Measurements from ENCODE around the gene SLIT2. TPM values are rescaled to one million over a fixed set of nuclear protein-coding genes. Genes with fewer than 3 reads are reported as not detected.

Gene SLIT2
- total RNA-seq, 1 experiment from 2014 or later = 3.8 TPM

DNA sequence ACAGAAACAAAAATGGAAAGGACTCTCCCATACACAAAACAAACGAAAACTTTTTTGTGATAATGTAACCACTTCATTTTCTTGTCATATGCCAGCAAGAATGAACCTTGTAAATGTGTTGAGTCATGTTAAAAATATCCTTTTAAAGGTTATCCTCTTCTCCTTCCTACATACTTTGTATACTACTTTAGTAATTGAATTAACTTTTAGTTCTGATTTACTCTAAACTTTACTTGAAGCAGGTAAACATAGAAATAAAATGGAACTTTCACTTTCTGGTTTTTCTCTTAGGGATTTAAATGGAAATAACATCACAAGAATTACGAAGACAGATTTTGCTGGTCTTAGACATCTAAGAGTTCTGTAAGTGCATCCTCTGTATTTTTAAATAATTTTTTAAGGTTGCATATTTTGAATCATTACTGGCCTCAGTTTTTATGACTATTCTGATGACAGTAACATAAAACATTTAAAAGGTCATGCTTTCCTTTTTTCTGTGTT is 4.7 kb downstream of the SLIT2 start:
- ChIA-PET POLR2A (no interaction called here), CTCF (no interaction called here), RAD21 (ENCODE audit: low non-redundant PET in 1 of 2, low total read pairs in 2 of 2, uncharacterized antibody in 2 of 2, unreplicated experiment in 2 of 2) (no interaction called here)
- Histone ChIP-seq H3K27me3 (ENCODE audit: insufficient read depth, low read length) (no peaks in the 10 kb centered on the region), H4K20me1 (ENCODE audit: insufficient read depth) (no peaks in the 10 kb centered on the region), H3K36me3 (ENCODE audit: control insufficient read depth in 1 of 2, insufficient read depth in 2 of 2, low read length in 2 of 2) (no peaks in the 10 kb centered on the region), H3K4me3 (replicated peaks in 1 of 2; ENCODE audit: low read depth in 1 of 2, low read length in 2 of 2) (no peak overlapping the region), H3K27ac (ENCODE audit: low read depth, low read length) (no peak overlapping the region), H3K9ac (ENCODE audit: low read length) (no peak overlapping the region), H3K9me3 (ENCODE audit: control insufficient read depth in 1 of 2, insufficient read depth in 1 of 2, low read depth in 1 of 2, low read length in 2 of 2) (no peaks in the 10 kb centered on the region), H3K4me2 (ENCODE audit: low read length) (no peak overlapping the region), H3K79me2 (ENCODE audit: insufficient read depth, low read length) (no peaks in the 10 kb centered on the region), H3K4me1 (ENCODE audit: control insufficient read depth in 1 of 2, insufficient read depth in 2 of 2, low read length in 2 of 2) (peaks cover 0 to 7% of the 10 kb centered on the region in 2 experiments; a peak in 1 of 4 replicates), H3K9me2 (ENCODE audit: insufficient read depth) (no peaks in the 10 kb centered on the region), H2AFZ (ENCODE audit: low read depth, low read length, poor library complexity, severe bottlenecking) (no peak overlapping the region)
- DNase-seq (ENCODE audit: low read depth, low spot score) = no peak
- TF ChIP-seq SIN3A (IDR thresholded peaks at IDR 0.05; ENCODE audit: low read depth) (no peak), TCF7L2 (IDR thresholded peaks at IDR 0.05; ENCODE audit: borderline replicate concordance, extremely low read depth, insufficient read depth, insufficient read length) (no peak), POLR2A (IDR thresholded peaks at IDR 0.05; ENCODE audit: borderline replicate concordance, extremely low read depth, insufficient read depth, insufficient read length) (no peak)
- ATAC-seq = no peak
- no TSS peak for BruUV-seq (replicated peaks)
- intact Hi-C loops (cut with micrococcal nuclease) = no loop called here

DNA sequence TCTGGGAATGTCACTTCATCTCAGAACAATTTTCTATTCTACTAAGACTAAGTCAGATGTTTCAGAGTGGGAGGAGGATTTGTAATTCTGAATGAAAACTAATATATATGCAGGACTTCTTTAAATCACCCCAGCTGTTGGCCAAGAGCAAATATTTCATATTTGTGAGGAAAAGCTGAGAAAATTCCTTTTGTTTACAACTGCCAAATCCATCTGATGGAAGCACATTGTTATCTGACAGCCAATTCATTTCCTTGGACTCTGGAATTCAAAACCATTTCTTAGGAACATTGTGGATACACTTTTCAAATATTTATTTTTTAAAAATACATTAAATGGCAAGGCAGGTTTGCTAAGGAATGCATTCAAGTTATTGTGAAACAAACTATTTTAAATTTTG is 8.0 kb downstream of the SLIT2 start:
- Histone ChIP-seq H3K27ac (ENCODE audit: low read depth, low read length) (no peak overlapping the region), H3K4me1 (ENCODE audit: control insufficient read depth in 1 of 2, insufficient read depth in 2 of 2, low read length in 2 of 2) (no peaks in the 10 kb centered on the region), H2AFZ (ENCODE audit: low read depth, low read length, poor library complexity, severe bottlenecking) (no peak overlapping the region), H3K79me2 (ENCODE audit: insufficient read depth, low read length) (no peaks in the 10 kb centered on the region), H3K4me3 (replicated peaks in 1 of 2; ENCODE audit: low read depth in 1 of 2, low read length in 2 of 2) (no peak overlapping the region), H3K9me2 (ENCODE audit: insufficient read depth) (no peaks in the 10 kb centered on the region), H3K9ac (ENCODE audit: low read length) (no peak overlapping the region), H3K36me3 (ENCODE audit: control insufficient read depth in 1 of 2, insufficient read depth in 2 of 2, low read length in 2 of 2) (no peaks in the 10 kb centered on the region), H3K27me3 (ENCODE audit: insufficient read depth, low read length) (no peaks in the 10 kb centered on the region), H3K9me3 (ENCODE audit: control insufficient read depth in 1 of 2, insufficient read depth in 1 of 2, low read depth in 1 of 2, low read length in 2 of 2) (no peaks in the 10 kb centered on the region), H3K4me2 (ENCODE audit: low read length) (no peak overlapping the region), H4K20me1 (ENCODE audit: insufficient read depth) (no peaks in the 10 kb centered on the region)
- intact Hi-C loops (cut with micrococcal nuclease) = no loop called here
- POLR2A ChIA-PET = no interaction called here
- TF ChIP-seq, protein P1, sequence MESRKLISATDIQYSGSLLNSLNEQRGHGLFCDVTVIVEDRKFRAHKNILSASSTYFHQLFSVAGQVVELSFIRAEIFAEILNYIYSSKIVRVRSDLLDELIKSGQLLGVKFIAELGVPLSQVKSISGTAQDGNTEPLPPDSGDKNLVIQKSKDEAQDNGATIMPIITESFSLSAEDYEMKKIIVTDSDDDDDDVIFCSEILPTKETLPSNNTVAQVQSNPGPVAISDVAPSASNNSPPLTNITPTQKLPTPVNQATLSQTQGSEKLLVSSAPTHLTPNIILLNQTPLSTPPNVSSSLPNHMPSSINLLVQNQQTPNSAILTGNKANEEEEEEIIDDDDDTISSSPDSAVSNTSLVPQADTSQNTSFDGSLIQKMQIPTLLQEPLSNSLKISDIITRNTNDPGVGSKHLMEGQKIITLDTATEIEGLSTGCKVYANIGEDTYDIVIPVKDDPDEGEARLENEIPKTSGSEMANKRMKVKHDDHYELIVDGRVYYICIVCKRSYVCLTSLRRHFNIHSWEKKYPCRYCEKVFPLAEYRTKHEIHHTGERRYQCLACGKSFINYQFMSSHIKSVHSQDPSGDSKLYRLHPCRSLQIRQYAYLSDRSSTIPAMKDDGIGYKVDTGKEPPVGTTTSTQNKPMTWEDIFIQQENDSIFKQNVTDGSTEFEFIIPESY (IDR thresholded peaks at IDR 0.05; ENCODE audit: extremely low read depth, insufficient replicate concordance, low read length) = no peak
- TF ChIP-seq, protein P2, sequence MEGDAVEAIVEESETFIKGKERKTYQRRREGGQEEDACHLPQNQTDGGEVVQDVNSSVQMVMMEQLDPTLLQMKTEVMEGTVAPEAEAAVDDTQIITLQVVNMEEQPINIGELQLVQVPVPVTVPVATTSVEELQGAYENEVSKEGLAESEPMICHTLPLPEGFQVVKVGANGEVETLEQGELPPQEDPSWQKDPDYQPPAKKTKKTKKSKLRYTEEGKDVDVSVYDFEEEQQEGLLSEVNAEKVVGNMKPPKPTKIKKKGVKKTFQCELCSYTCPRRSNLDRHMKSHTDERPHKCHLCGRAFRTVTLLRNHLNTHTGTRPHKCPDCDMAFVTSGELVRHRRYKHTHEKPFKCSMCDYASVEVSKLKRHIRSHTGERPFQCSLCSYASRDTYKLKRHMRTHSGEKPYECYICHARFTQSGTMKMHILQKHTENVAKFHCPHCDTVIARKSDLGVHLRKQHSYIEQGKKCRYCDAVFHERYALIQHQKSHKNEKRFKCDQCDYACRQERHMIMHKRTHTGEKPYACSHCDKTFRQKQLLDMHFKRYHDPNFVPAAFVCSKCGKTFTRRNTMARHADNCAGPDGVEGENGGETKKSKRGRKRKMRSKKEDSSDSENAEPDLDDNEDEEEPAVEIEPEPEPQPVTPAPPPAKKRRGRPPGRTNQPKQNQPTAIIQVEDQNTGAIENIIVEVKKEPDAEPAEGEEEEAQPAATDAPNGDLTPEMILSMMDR (IDR thresholded peaks at IDR 0.05 in 2 of 3, conservative IDR thresholded peaks at IDR 0.05 in 1 of 3; ENCODE audit: borderline replicate concordance in 1 of 3, insufficient read depth in 1 of 3, low read depth in 2 of 3, low read length in 2 of 3) = no peak
- TF ChIP-seq FOSL1 (IDR thresholded peaks at IDR 0.05; ENCODE audit: low read depth) = no peak
- TF ChIP-seq ELF1 (IDR thresholded peaks at IDR 0.05; ENCODE audit: borderline replicate concordance, low read depth) = no peak
- no peak for TF ChIP-seq EGR1 (IDR thresholded peaks at IDR 0.05; ENCODE audit: low read depth)
- DNase-seq (ENCODE audit: low read depth, low spot score) (no peak), ATAC-seq (no peak)
- no TSS peak for BruUV-seq (replicated peaks)
- CTCF ChIA-PET = no interaction called here
- RAD21 ChIA-PET (ENCODE audit: low non-redundant PET in 1 of 2, low total read pairs in 2 of 2, uncharacterized antibody in 2 of 2, unreplicated experiment in 2 of 2) = no interaction called here

All from HCT116 (cell line).